ENCODE data around the gene RRAGC.

GRCh38 chr1:38826262-38826661, 33.3 kb downstream of the RRAGC start:
- TF ChIP-seq CTCF (IDR thresholded peaks at IDR 0.05; ENCODE audit: low read depth, low read length) (no peak), EZH2phosphoT487 (IDR thresholded peaks at IDR 0.05; ENCODE audit: low read depth) (no peak)

Data from OCI-LY3 (cell line).